HG03095 (cell line): Measurements from ENCODE around the gene UTS2R.
"Not testable (repeated sequence)": the region's sequence is repeated elsewhere in the genome, so short reads cannot be mapped to it uniquely, and the experiment has no call there.

Experiments used
- ATAC-seq: cut with Tn5 transposase; IDR thresholded peaks from one replicate; pipeline ENCODE4 v1.9.1; 2021; ENCODE audit warnings: moderate library complexity; ENCODE audit not compliant: unreplicated experiment

The UTS2R gene

GRCh38 chr17:82353484-82353883 lies 18.1 kb upstream of the UTS2R start:
- ATAC-seq = no peak

- no peak for ATAC-seq
These were observed 16.7 kb upstream of the UTS2R start for GRCh38 chr17:82354804-82355308.

DNA sequence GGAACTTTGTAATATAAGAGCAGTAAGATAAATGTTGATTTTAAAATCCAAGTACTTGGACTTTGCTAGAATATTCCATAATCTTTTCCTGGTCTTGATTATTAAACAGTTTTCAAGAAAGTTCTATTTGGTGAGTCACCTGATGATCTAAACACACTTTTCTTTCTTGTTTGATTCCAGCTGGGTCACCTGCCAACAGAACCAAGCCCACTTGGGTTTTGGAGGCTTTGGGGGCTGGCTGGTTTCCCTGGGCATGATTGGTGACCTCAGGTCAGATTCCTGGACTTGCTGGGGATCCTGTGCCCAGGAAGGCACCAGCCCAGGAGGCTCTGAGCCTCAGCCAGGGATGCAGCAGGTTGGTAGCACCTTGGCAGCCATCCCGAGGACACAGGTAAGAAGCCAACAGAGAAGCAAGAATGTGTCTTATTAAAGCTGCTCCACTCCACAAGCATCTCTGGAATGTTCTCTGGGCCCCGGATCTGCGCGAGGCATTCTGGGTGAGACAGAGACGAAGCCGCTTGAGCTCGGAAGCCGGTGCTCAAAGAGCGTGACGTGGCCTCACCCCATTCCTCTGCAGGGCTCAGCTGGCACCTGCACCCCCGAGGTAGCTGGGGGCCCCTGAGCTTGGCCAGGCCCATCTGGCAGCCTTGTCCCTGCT lies 15.7 kb upstream of the UTS2R start:
- no peak for ATAC-seq

GRCh38 chr17:82356845-82357355 lies 14.7 kb upstream of the UTS2R start:
- no peak for ATAC-seq

DNA sequence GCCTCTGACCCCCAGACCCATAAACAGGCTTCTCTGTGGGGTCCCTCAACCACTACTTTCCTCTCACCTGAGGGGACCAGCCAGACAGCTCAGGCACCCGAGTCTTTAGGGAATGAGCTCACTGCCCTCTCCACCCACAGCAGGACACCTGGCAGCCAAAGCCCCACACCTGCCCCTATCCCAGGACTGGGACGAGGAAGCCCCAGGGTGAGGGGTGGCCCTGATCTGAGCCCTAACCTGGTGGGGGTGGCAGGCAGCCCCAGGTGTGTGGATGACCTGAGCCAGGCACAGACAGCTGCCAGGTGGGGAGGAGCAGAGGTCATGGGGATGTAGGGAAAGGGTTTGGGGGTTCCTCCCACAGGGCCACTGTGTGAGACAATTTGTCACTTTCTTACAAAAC lies 14.2 kb upstream of the UTS2R start:
- no peak for ATAC-seq

DNA sequence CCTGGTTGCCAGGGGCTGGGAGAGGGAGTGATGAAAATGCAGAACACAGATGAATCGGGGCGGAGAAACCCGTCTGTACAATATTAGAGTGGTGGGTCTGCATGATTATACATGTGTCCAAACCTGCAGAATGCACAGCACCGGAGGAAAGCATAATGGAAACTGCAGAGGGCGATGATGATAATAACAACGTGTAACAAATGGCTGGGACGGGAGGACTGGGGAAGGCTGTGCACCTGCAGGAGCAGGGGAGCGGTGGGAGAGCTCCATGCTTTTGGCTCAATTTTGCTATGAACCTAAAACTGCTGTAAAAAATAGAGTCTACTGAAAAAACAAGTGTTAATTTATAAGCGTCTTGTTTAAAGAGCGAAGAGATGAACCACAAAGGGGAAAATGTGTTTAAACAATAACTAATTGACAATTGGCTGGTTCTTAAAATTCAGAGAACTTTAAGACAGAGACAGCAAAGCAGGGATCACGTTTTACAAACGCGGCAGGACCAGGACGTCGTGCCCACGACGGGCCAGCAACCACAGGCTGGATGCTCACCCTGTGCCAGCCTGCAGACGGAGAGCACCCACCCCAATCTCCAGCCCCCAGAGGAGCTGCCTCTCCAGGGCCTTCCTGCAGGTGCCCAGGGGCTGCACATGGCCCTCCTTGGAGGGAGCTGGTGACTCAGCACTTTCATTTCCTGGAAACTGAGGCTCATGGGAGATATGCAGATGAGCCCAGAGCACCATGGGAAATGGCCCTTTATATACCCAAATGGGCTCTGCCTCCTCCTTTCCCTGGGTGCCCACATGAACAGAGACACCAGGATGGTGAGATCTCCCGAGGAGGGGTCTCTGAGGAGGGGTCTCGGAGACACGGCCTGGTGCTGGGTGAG lies 12.9 kb upstream of the UTS2R start, which contains the start of gene TEX19:
Gene TEX19 (plus strand): TSS at position 783 of the 886 bp plus-strand sequence. CDS start 2,904 bp downstream, outside the sequence.
- ATAC-seq = no peak

- not testable (repeated sequence) for ATAC-seq
These were observed 12.0 kb upstream of the UTS2R start for GRCh38 chr17:82359451-82360074.

DNA sequence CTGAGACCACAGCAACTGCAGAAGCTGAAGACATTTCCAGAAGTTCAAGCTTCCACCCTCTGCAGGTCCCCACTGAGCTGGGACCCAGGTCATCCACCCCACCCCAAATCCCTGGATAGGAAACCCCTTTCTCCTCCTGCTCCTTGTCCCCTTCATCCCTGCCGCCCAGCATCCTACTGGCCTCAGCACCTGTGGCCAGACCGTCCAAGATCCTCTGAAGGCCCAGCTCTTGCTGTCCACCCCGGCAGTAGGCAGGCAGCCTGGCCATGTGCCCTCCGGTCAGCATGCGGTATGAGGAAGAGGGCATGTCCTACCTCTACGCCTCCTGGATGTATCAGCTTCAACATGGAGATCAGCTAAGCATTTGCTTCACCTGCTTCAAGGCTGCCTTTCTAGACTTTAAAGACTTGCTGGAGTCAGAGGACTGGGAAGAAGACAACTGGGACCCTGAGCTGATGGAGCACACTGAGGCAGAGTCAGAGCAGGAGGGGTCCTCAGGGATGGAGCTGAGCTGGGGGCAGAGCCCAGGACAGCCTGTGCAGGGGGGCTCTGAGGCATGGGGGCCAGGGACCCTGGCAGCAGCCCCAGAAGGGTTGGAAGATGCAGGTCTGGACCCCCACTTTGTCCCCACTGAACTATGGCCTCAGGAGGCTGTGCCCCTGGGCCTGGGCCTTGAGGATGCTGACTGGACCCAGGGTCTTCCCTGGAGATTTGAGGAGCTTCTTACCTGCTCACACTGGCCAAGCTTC lies 9.5 kb upstream of the UTS2R start:
- no peak for ATAC-seq

- ATAC-seq = no peak
These were observed 5.8 kb upstream of the UTS2R start for GRCh38 chr17:82365606-82366295.

GRCh38 chr17:82366749-82367148 lies 4.8 kb upstream of the UTS2R start:
- ATAC-seq = no peak

GRCh38 chr17:82367724-82368524 lies 3.6 kb upstream of the UTS2R start:
- ATAC-seq = no peak

GRCh38 chr17:82369211-82369610 lies 2.4 kb upstream of the UTS2R start:
- no peak for ATAC-seq

DNA sequence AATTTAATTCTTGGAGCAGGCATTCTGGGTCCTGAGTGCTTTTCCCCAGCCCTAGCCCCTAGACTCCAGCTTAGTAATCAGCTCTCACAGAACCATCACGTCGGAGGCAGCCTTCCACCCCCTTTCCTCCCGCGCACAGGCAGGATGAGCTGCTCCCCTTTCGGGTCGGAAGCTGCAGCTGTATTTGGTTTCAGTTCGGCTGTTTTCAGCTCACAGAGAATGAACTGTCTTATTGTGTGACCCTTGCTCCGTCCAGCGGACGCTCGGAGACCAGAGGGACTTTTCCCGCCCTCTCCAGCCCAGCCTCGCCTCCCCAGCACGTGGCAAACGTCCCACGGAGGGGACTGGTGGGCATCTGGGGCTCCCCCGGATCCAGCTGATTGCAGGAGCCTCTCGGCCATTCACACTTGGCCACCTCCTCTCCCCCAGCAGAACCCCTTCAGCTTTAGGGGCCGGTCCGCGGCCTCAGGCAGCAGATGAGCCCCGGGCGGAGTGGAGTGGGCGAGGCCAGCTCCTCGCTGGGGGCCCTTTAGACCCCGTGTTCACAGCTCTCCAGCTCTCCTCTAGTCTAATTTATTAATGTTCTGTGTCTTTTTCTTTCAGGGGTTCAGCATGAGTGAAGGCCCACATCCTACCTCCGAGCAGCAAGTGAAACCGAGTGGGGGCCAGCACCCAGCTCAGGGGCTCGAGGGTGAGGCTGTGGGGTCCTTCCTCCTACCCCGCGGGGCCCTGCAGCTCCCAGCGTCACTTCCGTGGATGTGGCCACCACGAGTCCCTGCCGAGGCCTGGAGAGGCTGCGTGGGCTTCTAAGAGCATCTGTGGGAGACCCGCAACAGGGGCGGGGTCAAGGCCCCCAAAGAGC lies 863 bp upstream of the UTS2R start:
- ATAC-seq = peak; percentile 73

GRCh38 chr17:82372249-82373071 lies 895 bp downstream of the UTS2R start:
- ATAC-seq = no peak

- ATAC-seq = not testable (repeated sequence)
These were observed 1.5 kb downstream of the UTS2R start for GRCh38 chr17:82373072-82373452.

GRCh38 chr17:82373731-82374625 lies 2.4 kb downstream of the UTS2R start:
- ATAC-seq = no peak
